Jurkat, Clone E6-1 (cell line): Measurements from ENCODE around the gene RPRD2.
"Not testable (repeated sequence)": the region's sequence is repeated elsewhere in the genome, so short reads cannot be mapped to it uniquely, and the experiment has no call there.

ENCODE experiments used
- DNase-seq: peaks from one replicate; pipeline ENCODE4 v3.0.0-alpha.2; 2011; ENCODE audit warnings: low read depth, low spot score
- H3K4me3 ChIP-seq: 2 replicates; pipeline ENCODE4 v1.5.1; 2011; ENCODE audit warnings: mild to moderate bottlenecking, low read length, control low read depth, moderate library complexity

RPRD2 gene

DNA sequence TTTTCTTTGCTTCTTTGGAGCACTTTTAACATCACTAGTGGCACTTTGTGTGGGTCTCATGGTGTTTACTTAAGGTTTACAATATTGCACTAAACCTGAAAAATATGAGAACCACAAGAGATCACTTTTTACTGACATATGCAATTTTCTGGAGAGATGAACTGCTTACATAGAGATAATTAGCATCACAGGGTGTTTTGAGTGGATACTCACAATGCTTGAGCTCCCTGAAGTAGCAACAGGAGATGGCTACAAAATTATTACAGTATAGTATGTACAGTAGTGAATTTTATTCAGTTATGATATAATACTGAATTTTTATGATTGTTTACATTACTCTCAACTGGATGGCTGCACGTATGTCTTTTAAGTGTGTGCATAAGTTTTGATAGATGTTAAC, 22.6 kb downstream of the RPRD2 start:
- no peak overlapping the region for H3K4me3 ChIP-seq
- no peak for DNase-seq

DNA sequence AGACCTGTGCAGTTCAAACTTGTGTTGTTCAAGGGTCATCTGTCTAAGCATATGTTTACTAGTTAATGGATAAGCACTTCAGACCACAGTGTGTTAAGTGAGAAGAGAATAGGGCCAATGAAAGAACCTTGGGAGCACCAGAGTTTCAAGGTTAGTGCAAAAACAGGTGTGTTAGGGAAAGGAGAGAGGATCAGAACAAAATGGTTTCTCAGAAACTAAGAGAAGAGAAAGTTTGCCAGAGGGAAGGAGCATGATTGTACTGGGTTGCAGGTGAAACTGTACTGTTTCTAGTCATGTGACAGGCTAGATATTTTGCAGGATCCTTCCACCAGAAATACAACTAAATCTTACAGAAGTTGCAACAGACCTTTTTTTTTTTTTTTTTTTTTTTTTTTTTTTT, 23.3 kb downstream of the RPRD2 start:
- DNase-seq, result no peak
- no peak overlapping the region for H3K4me3 ChIP-seq

DNA sequence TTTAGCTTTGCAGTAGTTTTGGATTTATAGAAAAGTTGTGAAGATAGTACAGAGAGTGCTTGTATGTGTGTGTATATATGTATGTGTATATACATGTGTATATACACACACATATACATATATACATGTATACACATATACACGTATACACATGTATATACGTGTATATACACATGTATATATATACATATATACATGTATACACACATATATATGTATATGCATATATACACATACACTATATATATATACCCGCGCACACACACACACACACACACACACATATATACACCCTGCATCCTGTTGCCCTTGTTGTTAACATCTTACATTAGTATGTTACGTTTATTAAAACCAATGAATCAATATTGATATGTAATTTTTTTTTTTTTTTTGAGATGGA, 24.3 kb downstream of the RPRD2 start:
- H3K4me3 ChIP-seq, result no peak overlapping the region
- no peak for DNase-seq

DNA sequence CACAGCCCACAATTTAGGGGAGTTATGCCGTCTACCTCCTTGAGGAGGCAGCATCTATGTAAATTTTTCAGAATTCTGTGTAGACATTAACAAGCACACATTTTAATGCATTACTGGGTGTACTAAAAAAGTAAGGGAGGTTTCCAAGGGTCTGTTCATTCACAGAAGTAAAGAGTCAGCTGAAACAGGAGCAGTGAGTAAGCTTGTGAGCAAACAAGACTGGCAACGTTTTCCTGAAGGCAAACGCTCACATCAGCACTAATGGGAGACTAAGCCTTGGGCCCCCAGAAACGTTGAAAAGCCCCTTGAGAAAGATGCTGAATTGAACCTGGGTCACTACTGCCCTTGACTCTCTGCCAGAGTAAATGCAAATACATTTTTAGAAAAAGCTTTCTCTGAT, 25.7 kb downstream of the RPRD2 start:
- no peak for DNase-seq
- H3K4me3 ChIP-seq, result no peak overlapping the region

DNA sequence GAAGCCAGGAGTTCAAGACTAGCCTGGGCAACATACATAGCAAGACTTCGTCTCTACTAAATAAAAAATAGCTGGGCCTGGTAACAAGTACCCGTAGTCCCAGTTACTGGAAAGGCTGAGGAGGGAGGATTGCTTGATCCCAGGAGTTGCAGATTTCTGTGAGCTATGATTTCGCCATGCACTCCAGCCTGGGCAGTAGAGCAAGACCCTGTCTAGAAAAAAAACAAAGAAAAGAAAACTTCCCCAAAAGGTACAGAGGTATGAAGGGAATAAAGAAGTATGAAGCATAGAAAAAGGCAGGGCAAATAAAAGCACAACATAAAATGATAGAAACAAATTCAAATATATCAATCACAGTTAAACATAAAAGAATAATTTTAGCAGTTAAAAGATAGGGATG, 28.7 kb downstream of the RPRD2 start:
- no peak overlapping the region for H3K4me3 ChIP-seq
- no peak for DNase-seq

DNA sequence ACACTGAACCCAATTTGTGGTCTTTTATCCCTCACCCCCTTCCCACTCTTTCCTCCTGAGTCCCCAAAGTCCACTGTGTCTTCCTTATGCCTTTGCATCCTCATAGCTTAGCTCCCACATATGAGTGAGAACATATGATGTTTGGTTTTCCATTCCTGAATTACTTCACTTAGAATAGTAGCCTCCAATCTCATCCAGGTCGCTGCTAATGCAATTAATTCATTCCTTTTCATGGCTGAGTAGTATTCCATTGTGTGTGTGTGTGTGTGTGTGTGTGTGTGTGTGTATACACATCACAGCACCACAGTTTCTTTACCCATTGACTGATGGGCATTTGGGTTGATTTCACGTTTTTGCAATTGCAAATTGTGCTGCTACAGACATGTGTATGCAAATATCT, 31.2 kb downstream of the RPRD2 start:
- not testable (repeated sequence) for H3K4me3 ChIP-seq, DNase-seq

DNA sequence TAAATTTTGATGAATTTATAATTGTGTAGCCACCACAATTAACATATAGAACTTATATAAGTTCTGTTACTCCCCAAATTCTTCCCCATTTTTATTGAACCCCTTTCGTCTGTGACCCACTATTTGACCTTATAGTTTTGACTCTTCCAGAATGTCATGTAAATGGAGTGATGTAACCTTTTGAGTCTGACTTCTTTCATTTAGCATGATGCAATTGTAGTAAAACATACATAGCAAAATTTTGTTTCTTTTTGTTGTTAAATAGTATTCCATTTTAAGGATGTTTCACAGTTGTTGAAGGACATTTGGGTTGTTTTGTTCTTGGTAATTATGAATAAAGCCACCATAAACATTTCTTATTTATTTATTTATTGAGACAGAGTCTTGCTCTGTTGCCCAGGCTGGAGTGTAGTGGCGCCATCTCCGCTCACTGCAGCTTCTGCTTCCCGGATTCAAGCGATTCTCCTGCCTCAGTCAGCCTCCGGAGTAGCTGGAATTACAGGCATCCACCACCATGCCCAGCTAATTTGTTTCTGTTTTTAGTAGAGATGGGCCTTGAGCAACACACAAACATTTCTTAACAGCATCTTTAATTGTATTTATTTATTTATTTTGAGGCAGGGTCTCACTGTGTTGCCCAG, 33.6 kb downstream of the RPRD2 start:
- no peak for DNase-seq
- no peak overlapping the region for H3K4me3 ChIP-seq

DNA sequence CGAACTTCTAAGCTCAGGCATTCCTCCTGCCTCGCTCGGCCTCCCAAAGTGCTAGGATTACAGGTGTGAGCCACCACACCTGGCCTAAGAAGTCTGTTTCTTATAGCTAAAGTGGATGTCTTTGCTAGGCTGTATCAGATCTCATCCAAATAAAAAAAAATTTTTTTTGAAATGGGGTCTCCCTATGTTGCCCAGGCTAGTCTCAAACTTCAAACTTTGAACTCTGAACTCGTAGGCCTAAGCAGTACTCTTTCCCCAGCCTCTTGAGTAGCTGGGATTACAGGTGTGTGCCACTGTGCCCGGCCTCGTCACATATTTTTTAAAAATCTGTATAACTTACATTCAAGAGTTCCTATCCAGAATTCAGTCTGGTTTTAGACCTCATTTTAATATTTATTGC, 40.5 kb downstream of the RPRD2 start:
- H3K4me3 ChIP-seq, result no peak overlapping the region
- DNase-seq, result no peak

DNA sequence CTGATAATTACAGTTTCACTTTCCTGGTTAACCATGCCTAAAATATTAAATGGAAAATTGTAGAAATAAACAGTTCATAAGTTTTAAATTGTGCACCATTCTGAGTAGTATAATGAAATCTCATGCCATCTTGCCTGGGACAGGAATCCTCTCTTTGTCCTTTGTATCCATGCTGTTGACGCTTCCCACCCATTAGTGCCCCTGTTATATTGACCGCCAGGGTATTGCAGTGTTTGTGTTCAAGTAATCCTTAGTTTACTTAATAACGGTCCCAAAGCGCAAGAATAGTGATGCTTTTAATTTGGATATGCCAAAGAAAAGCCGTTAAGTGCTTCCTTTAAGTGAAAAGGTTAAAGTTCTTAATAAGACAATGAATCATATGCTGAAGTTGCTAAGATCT, 41.7 kb downstream of the RPRD2 start:
- H3K4me3 ChIP-seq, result no peak overlapping the region
- DNase-seq, result no peak

DNA sequence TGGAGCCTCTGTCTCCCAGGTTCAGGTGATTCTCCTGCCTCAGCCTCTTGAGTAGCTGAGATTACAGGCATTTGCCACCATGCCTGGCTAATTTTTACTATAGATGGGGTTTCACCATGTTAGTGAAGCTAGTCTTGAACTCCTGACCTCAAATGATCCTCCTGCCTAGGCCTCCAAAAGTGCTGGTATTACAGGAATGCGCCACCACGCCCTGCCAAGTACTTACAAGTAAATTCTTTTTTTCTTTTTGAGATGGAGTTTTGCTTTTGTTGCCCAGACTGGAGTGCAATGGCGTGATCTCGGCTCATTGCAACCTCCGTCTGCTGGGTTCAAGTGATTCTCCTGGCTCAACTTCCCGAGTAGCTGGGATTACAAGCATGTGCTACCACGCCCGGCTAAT, 42.5 kb downstream of the RPRD2 start:
- no peak for DNase-seq

DNA sequence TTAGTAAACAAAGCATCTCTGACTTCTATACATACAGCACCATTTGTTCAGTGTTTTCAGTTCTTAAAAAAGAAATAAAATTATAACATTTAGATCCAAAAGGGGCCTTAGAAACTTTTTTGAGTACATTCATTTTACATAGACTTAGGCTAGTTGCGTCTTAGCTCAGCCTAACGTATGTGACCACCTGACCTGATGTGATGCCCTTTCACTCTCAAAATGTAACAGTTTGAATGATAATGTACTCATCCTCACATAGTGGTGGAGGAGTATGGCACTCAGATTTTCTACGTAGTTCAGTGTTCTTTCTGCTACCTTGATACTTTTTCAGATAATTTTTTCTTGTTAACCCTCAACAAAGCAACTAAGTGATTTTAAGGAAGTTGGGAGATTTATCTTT, 43.4 kb downstream of the RPRD2 start:
- H3K4me3 ChIP-seq, result no peak overlapping the region
- no peak for DNase-seq

More for the DNA sequence above, 42.5 kb downstream of the RPRD2 start:
- H3K4me3 ChIP-seq, result no peak overlapping the region

DNA sequence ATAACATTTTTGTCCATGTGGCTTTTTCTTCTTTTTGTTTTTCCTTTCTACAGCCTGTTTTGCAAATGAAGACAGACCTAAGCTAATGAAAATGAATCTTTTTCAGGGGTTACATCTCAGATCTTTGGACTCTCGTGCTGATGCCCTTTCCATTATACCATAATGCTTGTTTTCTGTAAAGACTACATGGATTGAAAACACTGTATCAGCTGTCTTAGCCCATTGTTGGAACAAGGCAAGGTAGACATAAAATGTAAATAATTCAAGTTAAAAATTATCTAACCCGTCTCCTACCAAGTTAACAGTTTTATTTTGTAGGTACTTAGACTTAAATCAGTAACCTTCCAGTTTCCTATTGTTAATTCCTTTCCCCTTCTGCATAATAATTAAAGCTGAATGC, 44.9 kb downstream of the RPRD2 start:
- no peak overlapping the region for H3K4me3 ChIP-seq
- no peak for DNase-seq

DNA sequence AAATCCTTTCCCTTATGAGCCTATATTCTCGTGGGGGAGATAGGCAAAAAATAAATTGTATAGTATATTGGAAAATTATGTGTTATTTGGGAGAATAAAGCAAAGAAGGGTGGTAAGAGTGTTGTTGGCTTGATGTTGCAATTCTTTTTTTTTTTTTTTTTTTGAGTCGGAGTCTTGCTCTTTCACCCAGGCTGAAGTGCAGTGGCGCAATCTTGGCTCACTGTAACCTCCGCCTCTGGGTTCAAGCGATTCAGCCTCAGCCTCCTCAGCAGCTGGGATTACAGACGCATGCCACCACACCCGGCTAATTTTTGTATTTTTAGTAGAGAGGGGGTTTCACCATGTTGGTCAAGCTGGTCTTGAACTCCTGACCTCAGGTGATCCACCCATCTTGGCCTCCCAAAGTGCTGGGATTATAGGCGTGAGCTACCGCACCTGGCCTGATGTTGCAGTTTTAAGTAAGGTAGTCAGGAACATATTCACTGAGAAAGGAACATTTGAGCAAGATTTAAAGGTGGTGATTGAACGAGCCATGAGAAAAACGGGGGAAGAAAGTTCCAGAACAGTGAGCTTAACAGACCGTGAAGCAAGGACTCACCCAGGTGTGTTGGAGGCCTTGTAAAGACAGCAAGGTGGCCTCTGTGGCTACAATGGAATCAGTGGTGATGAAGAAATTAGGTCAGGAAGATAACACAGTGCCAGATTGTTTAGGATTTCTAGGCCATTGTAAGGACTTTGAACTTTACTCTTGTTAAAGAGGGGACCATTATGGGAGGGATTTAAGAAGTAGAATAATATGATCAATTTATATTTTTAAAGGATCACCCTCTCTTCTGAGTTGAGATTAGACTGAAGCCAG, 45.8 kb downstream of the RPRD2 start:
- no peak overlapping the region for H3K4me3 ChIP-seq
- no peak for DNase-seq

DNA sequence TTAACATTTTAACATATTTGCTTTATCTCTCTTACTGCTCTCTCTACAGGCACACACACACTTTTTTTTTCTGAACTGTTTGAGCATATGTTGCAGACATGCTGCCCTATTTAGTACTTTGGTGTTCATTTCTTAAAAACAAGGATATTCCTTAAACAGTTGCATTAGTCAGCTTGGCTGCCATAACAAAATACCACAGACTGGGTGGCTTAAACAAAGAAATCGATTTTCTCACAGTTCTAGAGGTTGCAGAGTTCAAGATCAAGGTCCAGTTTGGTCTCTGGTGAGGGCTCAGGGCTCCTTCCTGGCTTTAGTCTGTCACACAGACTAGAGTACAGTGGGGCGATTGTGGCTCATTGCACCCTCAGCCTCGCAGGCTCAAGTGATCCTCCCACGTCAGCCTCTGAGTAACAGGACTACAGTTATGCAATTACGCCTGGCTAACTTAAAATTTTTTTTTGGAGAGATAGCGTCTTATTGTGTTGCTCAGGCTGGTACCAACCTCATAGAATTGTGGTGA, 46.7 kb downstream of the RPRD2 start:
- no peak overlapping the region for H3K4me3 ChIP-seq
- no peak for DNase-seq

DNA sequence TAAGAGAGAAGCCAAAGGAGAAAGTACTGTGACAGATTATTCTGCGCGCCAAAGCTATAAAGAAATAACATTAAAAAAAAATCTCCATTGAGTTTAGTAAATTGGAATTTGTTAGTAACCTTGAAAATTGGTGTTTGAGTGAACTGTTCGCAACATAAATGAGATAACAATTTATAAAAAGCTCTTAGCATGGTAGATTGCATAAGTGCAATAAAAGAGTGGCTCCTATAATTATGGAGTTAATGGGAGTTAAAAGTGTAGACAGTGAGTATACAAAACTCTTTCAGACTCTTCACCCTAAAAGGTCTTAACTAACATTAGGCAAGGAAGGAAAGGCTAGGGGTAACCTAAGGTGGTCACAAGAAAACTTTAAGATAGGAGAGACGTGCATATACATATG, 50.6 kb downstream of the RPRD2 start:
- DNase-seq, result no peak

DNA sequence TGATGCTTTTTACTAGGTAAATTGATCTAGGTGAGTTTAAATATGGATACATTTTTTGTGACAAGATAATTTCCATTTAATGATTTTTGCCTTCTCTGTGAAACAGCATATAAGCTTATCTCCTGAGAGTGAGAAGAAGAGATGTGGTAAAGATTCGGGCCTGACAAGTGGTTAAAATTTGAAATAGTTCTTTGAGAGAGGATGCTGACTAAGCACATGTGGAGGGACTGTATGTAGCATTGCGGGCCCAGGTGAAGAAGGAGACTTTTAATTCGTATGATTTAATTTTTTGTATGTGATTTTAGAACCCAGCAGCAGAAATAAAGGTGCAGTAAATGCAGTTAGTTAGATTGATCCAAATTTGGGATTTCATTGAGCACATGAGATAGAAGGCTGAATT, 51.9 kb downstream of the RPRD2 start:
- no peak overlapping the region for H3K4me3 ChIP-seq
- no peak for DNase-seq

More for the DNA sequence above, 50.6 kb downstream of the RPRD2 start:
- no peak overlapping the region for H3K4me3 ChIP-seq

DNA sequence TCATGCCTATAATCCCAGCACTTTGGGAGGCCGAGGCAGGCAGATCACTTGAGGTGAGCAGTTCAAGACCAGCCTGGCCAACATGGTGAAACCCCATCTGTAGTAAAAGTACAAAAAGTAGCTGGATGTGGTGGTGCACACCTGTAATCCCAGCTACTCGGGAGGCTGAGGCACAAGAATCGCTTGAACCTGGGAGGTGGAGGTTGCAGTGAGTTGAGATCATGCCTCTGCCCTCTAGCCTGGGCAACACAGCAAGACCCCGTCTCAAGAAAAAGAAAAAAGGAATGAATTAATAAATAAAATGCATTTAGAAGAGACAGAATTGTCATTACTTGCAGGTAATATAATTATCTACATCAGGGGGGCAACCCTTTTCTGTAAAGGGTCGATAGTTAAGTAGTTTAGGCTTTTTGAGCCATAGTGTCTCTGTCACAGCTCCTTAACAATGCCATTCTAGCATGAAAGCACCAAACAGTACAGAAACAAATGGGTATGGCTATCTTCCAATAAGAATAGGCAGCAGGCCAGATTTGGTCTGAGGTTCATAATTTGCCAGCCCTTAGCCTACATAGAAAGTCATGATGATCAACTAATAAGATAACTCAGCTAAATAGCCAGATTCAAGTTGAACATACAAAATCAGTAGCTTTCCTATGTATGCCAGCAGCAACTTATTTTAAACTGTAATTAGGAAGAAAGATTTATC, 56.8 kb downstream of the RPRD2 start:
- DNase-seq, result no peak
- no peak overlapping the region for H3K4me3 ChIP-seq

DNA sequence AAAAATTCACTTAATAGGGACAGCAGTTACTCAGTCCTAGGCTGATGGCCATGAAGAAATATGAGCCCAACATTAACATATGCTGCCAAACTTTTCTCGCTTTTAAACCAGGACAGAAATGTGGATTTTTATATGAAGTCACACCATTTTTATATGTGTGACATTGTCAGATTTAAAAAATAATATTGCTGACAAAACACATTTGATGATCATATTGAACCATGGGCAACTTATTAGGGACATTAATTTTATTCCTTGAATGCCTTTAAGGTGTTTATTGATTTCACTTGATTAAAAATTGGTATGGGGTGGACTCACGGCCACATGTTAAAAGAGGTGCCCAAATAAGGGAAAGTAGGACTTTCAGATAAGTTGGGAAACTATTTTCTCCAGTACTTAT, 58.6 kb downstream of the RPRD2 start:
- DNase-seq, result no peak
- no peak overlapping the region for H3K4me3 ChIP-seq

DNA sequence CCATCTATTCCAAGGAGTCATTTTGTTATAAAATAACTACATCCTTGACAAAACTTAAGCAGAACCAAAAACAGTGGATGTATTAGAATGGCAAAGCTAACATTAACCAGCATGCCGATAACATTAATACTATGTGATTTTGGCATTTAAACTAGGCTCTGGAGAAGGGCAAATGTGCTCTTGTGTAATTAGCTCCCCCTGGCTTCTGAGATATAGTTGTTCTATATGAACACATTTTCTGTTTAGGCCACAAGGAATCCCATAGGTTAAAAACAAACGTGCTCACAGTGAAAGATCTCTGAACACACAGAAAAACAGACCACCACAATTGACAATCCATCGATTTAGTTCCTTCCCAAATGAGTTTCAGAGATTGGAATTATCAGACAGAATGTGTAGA, 65.9 kb downstream of the RPRD2 start:
- no peak overlapping the region for H3K4me3 ChIP-seq
- DNase-seq, result peak; percentile 14

DNA sequence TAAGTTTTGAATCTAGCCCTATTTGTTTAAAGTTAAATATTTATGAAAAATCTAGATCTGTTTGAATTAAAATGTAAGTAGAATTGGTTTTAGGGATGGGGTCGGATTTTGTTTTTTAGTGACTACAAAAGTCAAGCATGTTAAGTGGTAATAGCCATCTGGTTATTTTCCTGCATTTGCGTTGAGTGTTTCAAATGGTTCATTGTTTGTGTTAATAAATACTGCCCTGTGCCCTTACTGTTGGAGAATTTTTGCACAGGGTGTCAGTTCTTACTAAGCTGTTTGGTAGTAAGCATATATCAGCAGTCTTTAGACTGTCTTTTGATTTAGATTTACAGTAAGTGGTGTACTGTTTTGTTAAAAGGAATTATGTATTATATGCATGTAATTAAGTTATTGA, 77.2 kb downstream of the RPRD2 start:
- no peak for DNase-seq
- H3K4me3 ChIP-seq, result no peak overlapping the region
